Activated CD8-positive, alpha-beta memory T cell treated with anti-CD3 and anti-CD28 coated beads, Interleukin-2, amount 50 U/mL, for 1 hour (primary cell): Measurements from ENCODE around the gene SESN1.
"Not testable (repeated sequence)": the region's sequence is repeated elsewhere in the genome, so short reads cannot be mapped to it uniquely, and the experiment has no call there.

Source experiments
- DNase-seq: peaks from one replicate; pipeline ENCODE4 v3.0.0-alpha.2; 2020; ENCODE audit errors: extremely low read depth

Gene SESN1

GRCh38 chr6:109094416-109095035 is at the start of gene SESN1:
Gene SESN1 (minus strand): TSS chr6:109094846. CDS start chr6:109094073, 773 bp downstream.
- DNase-seq = peak; percentile 49

DNA sequence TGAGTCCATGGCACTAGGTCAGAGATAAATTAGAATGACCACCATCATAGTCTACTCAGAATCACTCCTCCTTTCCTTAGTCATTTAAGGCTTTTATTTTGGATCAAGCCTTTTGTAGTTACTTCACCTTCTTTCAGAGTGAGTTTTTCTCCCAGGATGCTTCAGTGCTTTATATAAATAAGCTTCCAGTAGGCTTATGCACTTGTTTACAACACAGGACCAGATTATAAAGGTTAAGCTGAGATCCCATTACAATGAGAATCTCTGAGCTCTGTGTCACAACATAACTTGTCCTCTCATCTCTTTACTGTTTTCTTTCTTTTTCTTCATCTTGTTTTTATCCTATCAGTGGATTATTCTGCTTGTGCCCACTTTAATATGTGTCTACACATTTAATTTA is 48.5 kb upstream of the SESN1 start:
- DNase-seq = no peak

DNA sequence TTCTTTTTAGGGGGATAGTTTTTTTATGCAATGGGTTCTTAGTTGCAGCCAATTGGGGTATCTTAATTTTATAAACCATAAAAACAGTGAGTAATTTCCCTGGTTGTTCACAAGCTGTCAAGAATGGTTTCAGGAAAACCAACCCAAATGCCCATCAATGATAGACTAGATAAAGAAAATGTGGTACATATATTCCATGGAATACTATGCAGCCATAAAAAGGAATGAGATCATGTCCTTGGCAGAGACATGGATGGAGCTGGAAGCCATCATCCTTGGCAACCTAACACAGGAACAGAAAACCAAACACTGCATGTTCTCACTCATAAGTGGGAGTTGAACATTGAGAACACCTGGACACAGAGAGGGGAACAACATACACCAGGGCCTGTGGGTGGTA is 47.4 kb upstream of the SESN1 start:
- DNase-seq = not testable (repeated sequence)

GRCh38 chr6:109139109-109139508 is 44.5 kb upstream of the SESN1 start:
- no peak for DNase-seq

DNA sequence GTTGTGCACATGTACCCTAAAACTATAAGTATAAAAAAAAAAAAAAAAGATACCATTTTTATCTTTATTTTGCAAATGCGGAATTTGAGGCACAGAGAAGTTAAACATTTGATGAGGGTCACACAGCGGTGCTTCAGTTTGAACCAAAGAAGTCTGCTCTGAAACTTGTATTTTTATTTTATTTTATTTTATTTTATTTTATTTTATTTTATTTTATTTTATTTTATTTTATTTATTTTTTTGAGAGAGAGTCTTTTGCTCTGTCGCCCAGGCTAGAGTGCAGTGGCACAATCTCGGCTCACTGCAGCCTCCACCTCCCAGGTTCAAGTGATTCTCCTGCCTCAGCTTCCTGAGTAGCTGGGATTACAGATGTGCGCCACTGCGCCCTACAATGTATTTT is 41.9 kb upstream of the SESN1 start:
- not testable (repeated sequence) for DNase-seq

DNA sequence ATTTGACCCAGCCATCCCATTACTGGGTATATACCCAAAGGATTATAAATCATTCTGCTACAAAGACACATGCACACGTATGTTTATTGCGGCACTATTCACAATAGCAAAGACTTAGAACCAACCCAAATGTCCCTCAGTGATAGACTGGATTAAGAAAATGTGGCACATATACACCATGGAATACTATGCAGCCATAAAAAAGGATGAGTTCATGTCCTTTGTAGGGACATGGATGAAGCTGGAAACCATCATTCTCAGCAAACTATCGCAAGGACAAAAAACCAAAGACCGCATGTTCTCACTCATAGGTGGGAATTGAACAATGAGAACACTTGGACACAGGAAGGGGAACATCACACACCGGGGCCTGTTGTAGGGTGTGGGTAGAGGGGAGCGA is 41.4 kb upstream of the SESN1 start:
- DNase-seq = not testable (repeated sequence)

- DNase-seq = not testable (repeated sequence)
Measured at GRCh38 chr6:109135600-109135999, 41.0 kb upstream of the SESN1 start.

- no peak for DNase-seq
Measured at GRCh38 chr6:109130065-109130464, 35.4 kb upstream of the SESN1 start.

DNA sequence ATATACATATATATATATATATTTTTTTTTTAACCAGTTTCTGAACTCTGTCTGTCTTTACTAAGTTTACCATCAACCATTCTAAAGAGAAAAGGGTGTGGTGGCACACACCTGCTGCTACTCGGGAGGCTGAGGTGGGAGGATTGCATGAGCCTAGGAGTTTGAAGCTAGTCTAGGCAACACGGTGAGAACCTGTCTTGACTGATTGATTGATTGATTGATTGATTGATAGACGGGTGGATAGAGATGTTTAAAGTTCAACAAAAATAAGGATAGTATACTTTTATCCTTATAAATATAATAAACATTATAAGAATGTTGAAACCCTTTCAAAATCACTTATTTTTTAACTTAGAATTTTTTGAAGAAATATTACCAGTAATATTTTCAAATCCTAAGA is 30.9 kb upstream of the SESN1 start:
- no peak for DNase-seq

DNA sequence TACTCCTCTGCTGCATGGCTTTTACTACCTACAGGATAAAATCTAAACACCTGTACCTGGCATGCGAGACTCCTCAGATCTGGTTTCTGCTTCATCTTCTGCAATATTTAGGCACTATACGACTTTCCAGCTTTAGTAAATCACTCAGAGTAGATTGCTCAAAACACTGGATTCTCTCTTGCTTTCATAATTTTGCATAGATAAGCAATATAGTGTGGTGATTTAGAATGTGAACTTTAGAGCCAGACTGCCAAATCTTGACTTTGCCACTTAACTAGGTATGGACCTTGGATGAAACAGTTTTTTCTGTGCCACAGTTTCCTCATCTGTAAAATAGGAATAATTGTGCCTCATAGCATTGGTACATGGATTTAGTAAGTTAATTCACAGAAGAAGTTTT is 29.6 kb upstream of the SESN1 start:
- no peak for DNase-seq

GRCh38 chr6:109121411-109121810 is 26.8 kb upstream of the SESN1 start:
- no peak for DNase-seq

GRCh38 chr6:109118871-109119354 is 24.3 kb upstream of the SESN1 start:
- DNase-seq = no peak

- no peak for DNase-seq
Measured at GRCh38 chr6:109118337-109118736, 23.7 kb upstream of the SESN1 start.

DNA sequence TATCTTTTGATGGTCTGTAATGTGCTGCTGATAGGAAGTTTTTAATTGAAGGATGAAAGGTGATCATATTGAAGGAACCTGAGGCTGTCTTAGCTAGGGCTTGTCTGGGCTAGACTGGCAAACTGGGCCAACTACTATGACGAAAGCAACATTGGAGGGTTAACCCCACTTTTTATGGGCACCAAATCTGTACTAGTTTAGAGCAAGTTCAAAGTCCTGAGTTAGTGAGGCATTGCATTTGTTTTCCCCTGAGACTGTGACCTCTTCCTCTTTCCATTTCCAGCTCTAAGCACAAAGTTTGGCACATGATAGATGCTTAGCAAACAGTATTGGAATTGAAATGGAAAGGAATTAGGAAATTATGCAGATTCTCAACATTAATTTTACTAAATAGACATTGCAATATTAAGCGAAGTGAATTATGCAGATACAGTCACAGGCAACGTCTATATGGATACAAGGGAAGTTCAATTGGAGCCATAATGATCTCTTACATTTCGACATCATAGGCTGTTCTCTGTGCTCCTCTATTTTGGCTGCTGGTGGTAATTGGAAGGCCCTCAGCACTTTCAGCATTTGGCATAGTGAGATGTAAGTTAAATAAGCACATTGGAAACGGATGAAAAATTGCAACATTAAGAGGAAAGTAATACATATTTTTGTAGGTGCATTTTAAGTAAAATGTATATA is 22.8 kb upstream of the SESN1 start:
- DNase-seq = no peak

DNA sequence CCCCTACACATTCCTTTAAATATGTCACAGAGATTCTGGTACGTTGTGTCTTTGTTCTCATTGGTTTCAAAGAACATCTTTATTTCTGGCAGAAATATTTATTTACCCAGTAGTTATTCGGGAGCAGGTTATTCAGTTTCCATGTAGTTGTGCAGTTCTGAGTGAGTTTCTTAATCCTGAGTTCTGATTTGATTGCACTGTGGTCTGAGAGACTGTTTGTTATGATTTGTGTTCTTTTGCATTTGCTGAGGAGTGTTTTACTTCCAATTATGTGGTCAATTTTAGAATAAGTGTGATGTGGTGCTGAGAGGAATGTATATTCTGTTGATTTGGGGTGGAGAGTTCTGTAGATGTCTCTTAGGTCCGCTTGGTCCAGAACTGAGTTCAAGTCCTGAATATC is 18.0 kb upstream of the SESN1 start:
- DNase-seq = not testable (repeated sequence)

DNA sequence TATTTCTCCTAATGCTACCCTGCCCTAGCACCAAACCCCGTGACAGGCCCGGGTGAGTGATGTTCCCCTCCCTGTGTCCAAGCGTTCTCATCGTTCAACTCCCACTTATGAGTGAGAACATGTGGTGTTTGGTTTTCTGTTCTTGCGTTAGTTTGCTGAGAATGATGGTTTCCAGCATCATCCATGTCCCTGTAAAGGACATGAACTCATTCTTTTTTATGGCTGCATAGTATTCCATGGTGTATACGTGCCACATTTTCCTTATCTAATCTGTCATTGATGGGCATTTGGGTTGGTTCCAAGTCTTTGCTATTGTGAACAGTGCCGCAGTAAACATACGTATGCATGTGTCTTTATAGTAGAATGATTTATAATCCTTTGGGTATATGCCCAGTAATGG is 15.0 kb upstream of the SESN1 start:
- DNase-seq = not testable (repeated sequence)

DNA sequence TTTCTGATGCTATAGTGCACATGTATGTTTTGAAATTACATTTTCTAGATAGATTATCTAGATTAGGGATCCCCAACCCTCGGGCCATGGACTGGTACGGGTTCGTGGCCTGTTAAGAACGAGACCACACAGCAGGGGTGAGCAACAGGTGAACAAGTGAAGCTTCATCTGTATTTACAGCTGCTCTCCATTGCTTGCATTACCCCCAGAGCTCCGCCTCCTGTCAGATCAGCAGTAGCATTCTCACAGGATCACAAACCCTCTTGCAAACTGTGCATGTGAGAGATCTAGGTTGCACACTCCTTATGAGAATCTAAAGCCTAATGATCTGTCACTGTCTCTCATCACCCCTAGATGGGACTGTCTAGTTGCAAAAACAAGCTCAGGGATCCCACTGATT is 11.0 kb upstream of the SESN1 start:
- no peak for DNase-seq

DNA sequence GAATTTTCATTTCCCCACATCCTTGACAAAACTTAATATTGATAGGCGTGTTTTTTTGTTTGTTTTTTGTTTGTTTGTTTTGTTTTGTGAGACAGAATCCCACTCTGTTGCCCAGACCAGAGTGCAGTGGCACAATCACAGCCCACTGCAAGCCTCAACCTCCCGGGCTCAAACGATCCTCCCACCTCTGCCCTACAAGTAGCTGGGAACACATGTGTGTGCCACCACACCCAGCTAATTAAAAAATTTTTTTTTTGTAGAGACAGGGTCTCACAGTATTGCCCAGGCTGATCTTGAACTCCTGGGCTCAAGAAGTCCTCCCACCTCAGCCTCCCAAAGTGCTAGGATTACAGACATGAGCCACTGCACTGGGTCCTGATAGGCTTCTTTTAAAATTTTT is 9.9 kb upstream of the SESN1 start:
- DNase-seq = no peak

- no peak for DNase-seq
Measured at GRCh38 chr6:109103942-109104341, 9.3 kb upstream of the SESN1 start.

- no peak for DNase-seq
Measured at GRCh38 chr6:109102762-109103161, 8.1 kb upstream of the SESN1 start.

DNA sequence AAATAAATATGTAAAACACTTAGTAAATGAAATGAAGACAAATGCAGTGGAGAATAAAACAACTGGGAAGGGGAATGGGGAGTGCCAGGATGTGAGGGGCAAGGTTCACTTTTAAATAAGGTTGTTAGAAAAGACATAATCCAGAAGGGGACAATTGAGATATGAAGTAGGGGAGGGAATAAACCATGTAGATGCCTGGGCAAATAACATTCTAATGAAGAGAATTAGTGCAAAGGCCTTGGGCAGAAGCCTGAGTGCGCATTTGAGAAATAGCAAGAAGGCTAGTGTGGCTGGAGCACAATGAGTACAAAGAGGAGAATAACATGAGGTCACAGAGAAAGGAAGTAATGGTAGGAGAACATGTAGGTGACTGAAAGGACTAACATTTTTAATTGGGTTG is 3.0 kb upstream of the SESN1 start:
- no peak for DNase-seq

DNA sequence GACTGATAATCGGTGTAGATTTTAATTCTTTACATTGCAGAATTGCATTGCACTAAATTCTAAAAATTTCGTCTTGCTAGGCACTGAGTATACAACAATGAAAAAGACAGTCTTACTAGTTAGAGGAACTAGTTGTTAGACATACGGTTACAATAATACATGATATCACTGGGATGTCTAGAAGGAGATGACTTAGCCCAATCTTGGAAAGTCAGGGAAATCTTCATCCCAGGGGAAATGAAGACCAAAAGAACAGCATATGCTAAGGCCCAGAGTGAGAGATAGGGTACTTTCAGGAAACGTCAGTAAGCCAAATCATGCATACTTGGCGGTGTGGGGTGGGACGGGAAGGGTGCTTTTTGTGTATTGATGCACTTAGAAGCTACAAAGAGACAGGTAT is 1.6 kb upstream of the SESN1 start:
- no peak for DNase-seq

DNA sequence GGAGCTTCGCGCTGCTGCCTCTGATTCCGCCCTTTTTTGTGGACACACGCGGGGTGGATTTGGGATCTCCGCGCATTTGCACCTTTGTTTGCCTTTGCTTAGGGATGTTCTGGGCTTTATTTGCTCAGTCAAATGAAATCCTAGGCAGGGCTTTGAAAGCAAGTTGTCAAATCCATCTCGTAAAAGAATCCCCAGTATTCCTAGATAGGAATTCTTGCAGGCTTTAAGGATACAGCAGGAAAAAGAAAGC is 1.1 kb upstream of the SESN1 start:
- no peak for DNase-seq
